H9 (cell line): Measurements from ENCODE around the gene CYFIP1. TPM values are rescaled to one million over a fixed set of nuclear protein-coding genes. Genes with fewer than 3 reads are reported as not detected.

ENCODE experiments used
- DNase-seq: peaks from one replicate; pipeline ENCODE4 v3.0.0-alpha.2; 2017
- H2AFZ ChIP-seq: one replicate; pipeline ENCODE4 v1.6.1; 2013; ENCODE audit warnings: mild to moderate bottlenecking, low read length, control low read depth, moderate library complexity
- H2AK5ac ChIP-seq: 2 replicates; pipeline ENCODE4 v1.6.1; 2013; ENCODE audit warnings: low read length, control low read depth, mixed read lengths; ENCODE audit not compliant: insufficient read length
- H2BK120ac ChIP-seq: one replicate; pipeline ENCODE4 v1.6.1; 2013; ENCODE audit warnings: low read depth, mild to moderate bottlenecking, low read length, control low read depth, inconsistent platforms; ENCODE audit not compliant: poor library complexity, severe bottlenecking
- H2BK12ac ChIP-seq: 2 replicates; pipeline ENCODE4 v1.6.1; 2013; ENCODE audit warnings: low read length, control low read depth, mixed read lengths, low read depth; ENCODE audit not compliant: insufficient read length
- H2BK15ac ChIP-seq: 2 replicates; pipeline ENCODE4 v1.6.1; 2013; ENCODE audit warnings: low read depth, low read length, control low read depth
- H2BK20ac ChIP-seq: one replicate; pipeline ENCODE4 v1.6.1; 2013; ENCODE audit warnings: low read depth, mild to moderate bottlenecking, low read length, control low read depth, inconsistent platforms; ENCODE audit not compliant: poor library complexity, severe bottlenecking
- H2BK5ac ChIP-seq: 2 replicates; pipeline ENCODE4 v1.6.1; 2013; ENCODE audit warnings: low read length, control low read depth, mixed read lengths; ENCODE audit not compliant: insufficient read length
- H3K14ac ChIP-seq: 2 replicates; pipeline ENCODE4 v1.6.1; 2013; ENCODE audit warnings: low read length, control low read depth; ENCODE audit not compliant: insufficient read depth
- H3K18ac ChIP-seq: 2 replicates; pipeline ENCODE4 v1.6.1; 2013; ENCODE audit warnings: low read depth, mild to moderate bottlenecking, mixed read lengths, low read length, control low read depth; ENCODE audit not compliant: insufficient read length
- H3K23ac ChIP-seq: 2 replicates; pipeline ENCODE4 v1.6.1; 2013; ENCODE audit warnings: low read length, control low read depth, mixed read lengths, low read depth; ENCODE audit not compliant: insufficient read length
- H3K23me2 ChIP-seq: 2 replicates; pipeline ENCODE4 v1.6.1; 2013; ENCODE audit warnings: low read depth, mild to moderate bottlenecking, mixed read lengths, low read length, control low read depth; ENCODE audit not compliant: insufficient read length, poor library complexity, severe bottlenecking
- H3K27ac ChIP-seq: 2 replicates; pipeline ENCODE4 v1.5.1; 2013; ENCODE audit warnings: low read length, control low read depth, mixed read lengths, low read depth; ENCODE audit not compliant: insufficient read length
- H3K27me3 ChIP-seq: 2 replicates; pipeline ENCODE4 v1.6.1; 2013; ENCODE audit warnings: low read length, control low read depth, inconsistent platforms; ENCODE audit not compliant: insufficient read depth
- H3K4ac ChIP-seq: 2 replicates; pipeline ENCODE4 v1.6.1; 2013; ENCODE audit warnings: low read depth, mild to moderate bottlenecking, control low read depth, inconsistent platforms, low read length, moderate library complexity
- H3K4me1 ChIP-seq: 2 replicates; pipeline ENCODE4 v1.6.1; 2013; ENCODE audit warnings: low read length, control low read depth, inconsistent platforms; ENCODE audit not compliant: insufficient read depth
- H3K4me2 ChIP-seq: 2 replicates; pipeline ENCODE4 v1.6.1; 2013; ENCODE audit warnings: low read length, control low read depth, mixed read lengths; ENCODE audit not compliant: insufficient read length, insufficient read depth
- H3K56ac ChIP-seq: 2 replicates; pipeline ENCODE4 v1.6.1; 2013; ENCODE audit warnings: low read depth, mild to moderate bottlenecking, mixed read lengths, low read length, control low read depth; ENCODE audit not compliant: insufficient read length
- H3K79me1 ChIP-seq: 2 replicates; pipeline ENCODE4 v1.6.1; 2013; ENCODE audit warnings: low read depth, mild to moderate bottlenecking, moderate library complexity, low read length, control low read depth, inconsistent platforms; ENCODE audit not compliant: insufficient read depth, poor library complexity, severe bottlenecking
- H3K79me2 ChIP-seq: 2 replicates; pipeline ENCODE4 v1.6.1; 2013; ENCODE audit warnings: low read length, control low read depth, inconsistent platforms; ENCODE audit not compliant: insufficient read depth
- H3K9ac ChIP-seq: 2 replicates; pipeline ENCODE4 v1.6.1; 2013; ENCODE audit warnings: low read length, control low read depth, mixed read lengths; ENCODE audit not compliant: insufficient read length; ENCODE audit errors: extremely low read depth
- H3K9me3 ChIP-seq: one replicate; pipeline ENCODE4 v1.6.1; 2013; ENCODE audit warnings: low read depth, low read length, inconsistent platforms; ENCODE audit not compliant: control insufficient read depth
- H3T11ph ChIP-seq: one replicate; pipeline ENCODE4 v1.6.1; 2013; ENCODE audit warnings: mild to moderate bottlenecking, low read length, control low read depth, inconsistent platforms
- H4K20me1 ChIP-seq: one replicate; pipeline ENCODE4 v1.6.1; 2013; ENCODE audit not compliant: control insufficient read depth, insufficient read length, insufficient read depth
- H4K5ac ChIP-seq: 2 replicates; pipeline ENCODE4 v1.6.1; 2013; ENCODE audit warnings: low read depth, mild to moderate bottlenecking, mixed read lengths, low read length, control low read depth; ENCODE audit not compliant: insufficient read length
- H4K8ac ChIP-seq: replicated peaks from 2 replicates; pipeline ENCODE4 v1.6.1; 2013; ENCODE audit warnings: low read length, control low read depth, mixed read lengths, low read depth; ENCODE audit not compliant: insufficient read length
- H4K91ac ChIP-seq: 2 replicates; pipeline ENCODE4 v1.6.1; 2013; ENCODE audit warnings: low read depth, mild to moderate bottlenecking, moderate library complexity, mixed read lengths, low read length, control low read depth; ENCODE audit not compliant: insufficient read length
- H3K27ac Mint-ChIP-seq, 3 experiments: 2 replicates in 2 of 3; 3 replicates in 1 of 3; pipeline ENCODE4 v1.8.0; 2020 to 2021; ENCODE audit warnings: mixed read lengths in 3 of 3, mild to moderate bottlenecking in 1 of 3, moderate library complexity in 1 of 3
- H3K27me3 Mint-ChIP-seq: 2 replicates; pipeline ENCODE4 v1.8.0; 2021; ENCODE audit warnings: low read depth, mild to moderate bottlenecking, moderate library complexity, mixed read lengths
- H3K36me3 Mint-ChIP-seq, 3 experiments: 2 replicates in 2 of 3; 3 replicates in 1 of 3; pipeline ENCODE4 v1.8.0; 2020 to 2021; ENCODE audit warnings: low read depth in 3 of 3, mixed read lengths in 3 of 3; ENCODE audit not compliant: insufficient read depth in 1 of 3
- H3K4me1 Mint-ChIP-seq, 2 experiments: 2 replicates each; pipeline ENCODE4 v1.8.0; 2020; ENCODE audit warnings: mixed read lengths in 2 of 2
- H3K4me3 Mint-ChIP-seq, 2 experiments: 2 replicates in 1 of 2; 3 replicates in 1 of 2; pipeline ENCODE4 v1.8.0; 2020 to 2021; ENCODE audit warnings: mild to moderate bottlenecking in 2 of 2, mixed read lengths in 2 of 2, moderate library complexity in 1 of 2
- H3K9me3 Mint-ChIP-seq, 2 experiments: 2 replicates in 1 of 2; 3 replicates in 1 of 2; pipeline ENCODE4 v1.8.0; 2020; ENCODE audit warnings: mild to moderate bottlenecking in 2 of 2, mixed read lengths in 2 of 2, moderate library complexity in 1 of 2
- CTCF ChIP-seq: fragments of 200-600 bp; sonication (generic); conservative IDR thresholded peaks from 3 replicates; pipeline ENCODE4 v1.8.0; 2021; ENCODE audit warnings: antibody characterized with exemption, mild to moderate bottlenecking
- WGBS: extraction: QIAGEN DNeasy Blood & Tissue Kit; methylation state at CpG from one replicate; pipeline ENCODE4 v1.1.7; 2013; ENCODE audit warnings: missing lambda C conversion rate, low lambda C conversion rate, mixed read lengths; ENCODE audit not compliant: insufficient read length; ENCODE audit errors: extremely low coverage; 5-methylcytosine and 5-hydroxymethylcytosine counted together
- total RNA-seq: library from RNA; stranded (reverse); gene quantifications from 2 replicates; pipeline ENCODE4 v1.2.1, GENCODE V29; 2021

The CYFIP1 gene
- total RNA-seq, 1 experiment from 2014 or later = 71.2 TPM

GRCh38 chr15:22856659-22857058 lies 123.5 kb downstream of the CYFIP1 start:
- no peak overlapping the region for H3K27ac Mint-ChIP-seq
- Histone ChIP-seq H3K9ac (no peak overlapping the region), H3K27me3 (no peaks in the 10 kb centered on the region), H4K5ac (no peak overlapping the region), H2BK12ac (no peak overlapping the region), H2BK20ac (no peak overlapping the region), H3K14ac (no peak overlapping the region), H3K79me2 (no peaks in the 10 kb centered on the region), H4K91ac (no peak overlapping the region), H3K56ac (no peak overlapping the region), H2AK5ac (no peak overlapping the region), H3K23ac (no peak overlapping the region), H3K27ac (no peak overlapping the region), H3K18ac (no peak overlapping the region), H2BK120ac (no peak overlapping the region), H3K4ac (no peak overlapping the region), H3K23me2 (no peaks in the 10 kb centered on the region), H2AFZ (no peak overlapping the region), H3T11ph (no peak overlapping the region), H2BK5ac (no peak overlapping the region), H4K8ac (no peak overlapping the region), H3K79me1 (no peaks in the 10 kb centered on the region), H2BK15ac (no peak overlapping the region), H3K9me3 (no peaks in the 10 kb centered on the region), H4K20me1 (no peaks in the 10 kb centered on the region), H3K4me1 (no peaks in the 10 kb centered on the region), H3K4me2 (no peak overlapping the region)
- DNase-seq = no peak
- H3K36me3 Mint-ChIP-seq = peaks cover 50 to 81% (median 64%) of the 10 kb centered on the region in 3 experiments
- no peaks in the 10 kb centered on the region for H3K4me1 Mint-ChIP-seq
- TF ChIP-seq CTCF = no peak
- whole genome bisulfite sequencing = no CpG with 5 or more reads among the region's 1 CpG
- H3K4me3 Mint-ChIP-seq = no peak overlapping the region
- H3K9me3 Mint-ChIP-seq = no peaks in the 10 kb centered on the region
- no peaks in the 10 kb centered on the region for H3K27me3 Mint-ChIP-seq
